ENCODE results near the gene ORMDL3.

The ORMDL3 gene

GRCh38 chr17:39927101-39927928, at the start of gene ORMDL3, which contains the start of gene LRRC3C:
Gene ORMDL3, minus strand, starts transcription at chr17:39927601. Its CDS starts 3,398 bp downstream, at chr17:39924203.
Gene LRRC3C, plus strand, starts transcription at chr17:39927732. Its CDS starts 13,792 bp downstream, at chr17:39941524.
- Mint-ChIP-seq H3K9me3 (no peaks in the 10 kb centered on the region), H3K27ac (peak within 1 kb of the TSS; percentile 97), H3K4me1 (peaks cover 45 to 62% of the 10 kb centered on the region in 2 donors), H3K36me3 (peaks cover 15 to 21% of the 10 kb centered on the region in 2 donors), H3K4me3 (peak within 1 kb of the TSS; percentile 88 to 97), H3K27me3 (no peaks in the 10 kb centered on the region)
- DNase-seq (peak; percentile 88), ATAC-seq (replicated peaks) (peak; percentile 91 to 93)

- ATAC-seq (replicated peaks) (no peak), DNase-seq (no peak)
- no peak overlapping the region for H3K27ac Mint-ChIP-seq
- H3K9me3 Mint-ChIP-seq, result no peaks in the 10 kb centered on the region
- H3K4me3 Mint-ChIP-seq, result no peak overlapping the region
- H3K36me3 Mint-ChIP-seq, result peaks cover 0 to 1% of the 10 kb centered on the region in 2 donors
- peaks cover 16 to 17% of the 10 kb centered on the region in 2 donors for H3K27me3 Mint-ChIP-seq
- H3K4me1 Mint-ChIP-seq, result peaks cover 15 to 16% of the 10 kb centered on the region in 2 donors
Measured at GRCh38 chr17:39975801-39976200, 48.4 kb upstream of the ORMDL3 start.

- Mint-ChIP-seq H3K4me1 (peaks cover 7 to 10% of the 10 kb centered on the region in 2 donors), H3K36me3 (no peaks in the 10 kb centered on the region)
Measured at GRCh38 chr17:39974433-39974832, 47.0 kb upstream of the ORMDL3 start.

GRCh38 chr17:39973496-39973895, 46.1 kb upstream of the ORMDL3 start:
- Mint-ChIP-seq H3K9me3 (no peaks in the 10 kb centered on the region), H3K4me3 (no peak overlapping the region), H3K27me3 (peaks cover 31 to 36% of the 10 kb centered on the region in 2 donors), H3K4me1 (peaks cover 0 to 5% of the 10 kb centered on the region in 2 donors), H3K36me3 (no peaks in the 10 kb centered on the region), H3K27ac (no peak overlapping the region)
- DNase-seq (no peak), ATAC-seq (replicated peaks) (no peak)

More at GRCh38 chr17:39974433-39974832, 47.0 kb upstream of the ORMDL3 start:
- DNase-seq, result no peak
- no peak overlapping the region for H3K4me3 Mint-ChIP-seq
- no peak for ATAC-seq (replicated peaks)
- H3K27me3 Mint-ChIP-seq, result peaks cover 27 to 29% of the 10 kb centered on the region in 2 donors
- H3K9me3 Mint-ChIP-seq, result no peaks in the 10 kb centered on the region
- H3K27ac Mint-ChIP-seq, result no peak overlapping the region

GRCh38 chr17:39972271-39972670, 44.9 kb upstream of the ORMDL3 start:
- no peak overlapping the region for H3K4me3 Mint-ChIP-seq
- peaks cover 31 to 37% of the 10 kb centered on the region in 2 donors for H3K27me3 Mint-ChIP-seq
- peaks cover 2 to 6% of the 10 kb centered on the region in 2 donors for H3K4me1 Mint-ChIP-seq

GRCh38 chr17:39971076-39971603, 43.7 kb upstream of the ORMDL3 start:
- Mint-ChIP-seq H3K4me3 (no peak overlapping the region), H3K9me3 (no peaks in the 10 kb centered on the region), H3K27me3 (peaks cover 31 to 37% of the 10 kb centered on the region in 2 donors), H3K36me3 (no peaks in the 10 kb centered on the region), H3K27ac (no peak overlapping the region), H3K4me1 (peaks cover 5 to 9% of the 10 kb centered on the region in 2 donors)
- no peak for ATAC-seq (replicated peaks)
- no peak for DNase-seq

More at GRCh38 chr17:39972271-39972670, 44.9 kb upstream of the ORMDL3 start:
- Mint-ChIP-seq H3K27ac (no peak overlapping the region), H3K9me3 (no peaks in the 10 kb centered on the region), H3K36me3 (no peaks in the 10 kb centered on the region)
- peak in 1 of 2 donors; percentile 60 for ATAC-seq (replicated peaks)
- DNase-seq, result no peak

GRCh38 chr17:39970157-39970692, 42.8 kb upstream of the ORMDL3 start:
- no peak for ATAC-seq (replicated peaks)

GRCh38 chr17:39969375-39969774, 42.0 kb upstream of the ORMDL3 start:
- H3K9me3 Mint-ChIP-seq, result no peaks in the 10 kb centered on the region
- peaks cover 31 to 36% of the 10 kb centered on the region in 2 donors for H3K27me3 Mint-ChIP-seq
- no peak for DNase-seq
- peaks cover 5 to 12% of the 10 kb centered on the region in 2 donors for H3K4me1 Mint-ChIP-seq
- no peak overlapping the region for H3K27ac Mint-ChIP-seq
- ATAC-seq (replicated peaks), result no peak
- H3K36me3 Mint-ChIP-seq, result no peaks in the 10 kb centered on the region
- no peak overlapping the region for H3K4me3 Mint-ChIP-seq

More at GRCh38 chr17:39970157-39970692, 42.8 kb upstream of the ORMDL3 start:
- no peak overlapping the region for H3K4me3 Mint-ChIP-seq
- H3K4me1 Mint-ChIP-seq, result peaks cover 5 to 9% of the 10 kb centered on the region in 2 donors
- no peak for DNase-seq
- no peaks in the 10 kb centered on the region for H3K9me3 Mint-ChIP-seq
- no peak overlapping the region for H3K27ac Mint-ChIP-seq
- peaks cover 31 to 37% of the 10 kb centered on the region in 2 donors for H3K27me3 Mint-ChIP-seq
- H3K36me3 Mint-ChIP-seq, result no peaks in the 10 kb centered on the region

- Mint-ChIP-seq H3K4me3 (no peak overlapping the region), H3K27ac (no peak overlapping the region), H3K27me3 (peaks cover 30 to 31% of the 10 kb centered on the region in 2 donors), H3K9me3 (no peaks in the 10 kb centered on the region), H3K4me1 (peaks cover 9 to 14% of the 10 kb centered on the region in 2 donors), H3K36me3 (no peaks in the 10 kb centered on the region)
- no peak for DNase-seq
- ATAC-seq (replicated peaks), result no peak
Measured at GRCh38 chr17:39968761-39969160, 41.4 kb upstream of the ORMDL3 start.

GRCh38 chr17:39966771-39967170, 39.4 kb upstream of the ORMDL3 start:
- Mint-ChIP-seq H3K4me1 (peaks cover 16 to 23% of the 10 kb centered on the region in 2 donors), H3K36me3 (no peaks in the 10 kb centered on the region), H3K27ac (no peak overlapping the region), H3K4me3 (no peak overlapping the region), H3K9me3 (no peaks in the 10 kb centered on the region), H3K27me3 (peaks cover 23 to 30% of the 10 kb centered on the region in 2 donors)
- DNase-seq (no peak), ATAC-seq (replicated peaks) (no peak)

- Mint-ChIP-seq H3K36me3 (no peaks in the 10 kb centered on the region), H3K4me3 (no peak overlapping the region), H3K27me3 (peaks cover 11 to 15% of the 10 kb centered on the region in 2 donors), H3K9me3 (no peaks in the 10 kb centered on the region), H3K4me1 (peaks cover 16 to 23% of the 10 kb centered on the region in 2 donors), H3K27ac (no peak overlapping the region)
- no peak for ATAC-seq (replicated peaks)
- no peak for DNase-seq
Measured at GRCh38 chr17:39965017-39965699, 37.8 kb upstream of the ORMDL3 start.

GRCh38 chr17:39963829-39964228, 36.4 kb upstream of the ORMDL3 start:
- Mint-ChIP-seq H3K4me1 (peaks cover 21 to 32% of the 10 kb centered on the region in 2 donors), H3K9me3 (no peaks in the 10 kb centered on the region), H3K36me3 (no peaks in the 10 kb centered on the region), H3K4me3 (no peak overlapping the region), H3K27ac (no peak overlapping the region), H3K27me3 (peaks cover 0 to 5% of the 10 kb centered on the region in 2 donors)
- DNase-seq (no peak), ATAC-seq (replicated peaks) (no peak)

GRCh38 chr17:39962642-39963220, 35.3 kb upstream of the ORMDL3 start, which contains the start of gene GSDMA:
Gene GSDMA, plus strand, starts transcription at chr17:39963004. Its CDS starts 2,684 bp downstream, at chr17:39965688.
- Mint-ChIP-seq H3K27ac (peak within 1 kb of the TSS; percentile 28), H3K27me3 (no peaks in the 10 kb centered on the region), H3K4me1 (peaks cover 21 to 37% of the 10 kb centered on the region in 2 donors), H3K4me3 (no peak within 1 kb of the TSS), H3K9me3 (no peaks in the 10 kb centered on the region), H3K36me3 (no peaks in the 10 kb centered on the region)
- no peak for DNase-seq
- no peak for ATAC-seq (replicated peaks)
